HG03460 (cell line): Measurements from ENCODE around the gene AATF.

Source experiments
- ATAC-seq: cut with Tn5 transposase; IDR thresholded peaks from one replicate; pipeline ENCODE4 v1.9.1; 2021; ENCODE audit not compliant: unreplicated experiment

The AATF gene

GRCh38 chr17:37098910-37099664 lies 150.3 kb downstream of the AATF start:
- no peak for ATAC-seq

GRCh38 chr17:37100231-37100630 lies 151.5 kb downstream of the AATF start:
- no peak for ATAC-seq

- ATAC-seq = no peak
Observed at GRCh38 chr17:37101306-37101705, 152.6 kb downstream of the AATF start.

GRCh38 chr17:37103231-37103630 lies 154.5 kb downstream of the AATF start:
- no peak for ATAC-seq

- ATAC-seq = no peak
Observed at GRCh38 chr17:37106049-37106448, 157.3 kb downstream of the AATF start.
